Measurements from ENCODE around the gene ZNF280A.

ZNF280A gene
- total RNA-seq = 0 reads per million in 3 experiments

GRCh38 chr22:22520020-22520656 is at the start of gene ZNF280A:
ZNF280A (minus strand) TSS chr22:22520270; CDS start chr22:22515630, 4,640 bp downstream.
- DNase-seq = no peak

GRCh38 chr22:22569218-22569617 is 49.1 kb upstream of the ZNF280A start:
- no peak for DNase-seq

GRCh38 chr22:22565981-22566380 is 45.9 kb upstream of the ZNF280A start:
- DNase-seq = no peak

- DNase-seq = peak; percentile 36
These were observed 39.0 kb upstream of the ZNF280A start, which contains the start of gene PRAME for GRCh38 chr22:22558972-22559603. PRAME (minus strand) TSS chr22:22559265; CDS start chr22:22556832, 2,433 bp downstream.

GRCh38 chr22:22558071-22558971 is 38.3 kb upstream of the ZNF280A start:
- no peak for DNase-seq

GRCh38 chr22:22556995-22557925 is 37.2 kb upstream of the ZNF280A start:
- no peak for DNase-seq

GRCh38 chr22:22556578-22556977 is 36.5 kb upstream of the ZNF280A start:
- no peak for DNase-seq

- DNase-seq = no peak
These were observed 35.5 kb upstream of the ZNF280A start for GRCh38 chr22:22555596-22555995.

- DNase-seq = no peak
These were observed 34.7 kb upstream of the ZNF280A start for GRCh38 chr22:22554587-22555284.

- no peak for DNase-seq
These were observed 33.9 kb upstream of the ZNF280A start for GRCh38 chr22:22553735-22554586.

- no peak for DNase-seq
These were observed 33.1 kb upstream of the ZNF280A start for GRCh38 chr22:22553141-22553540.

GRCh38 chr22:22552630-22553029 is 32.6 kb upstream of the ZNF280A start:
- no peak for DNase-seq

GRCh38 chr22:22550789-22551434 is 30.8 kb upstream of the ZNF280A start:
- no peak for DNase-seq

- DNase-seq = no peak
These were observed 28.8 kb upstream of the ZNF280A start for GRCh38 chr22:22548910-22549309.

- no peak for DNase-seq
These were observed 28.2 kb upstream of the ZNF280A start for GRCh38 chr22:22548317-22548716.

GRCh38 chr22:22547692-22548300 is 27.7 kb upstream of the ZNF280A start:
- no peak for DNase-seq

GRCh38 chr22:22547226-22547625 is 27.2 kb upstream of the ZNF280A start:
- no peak for DNase-seq

- DNase-seq = no peak
These were observed 26.4 kb upstream of the ZNF280A start for GRCh38 chr22:22546490-22546889.

- no peak for DNase-seq
These were observed 25.0 kb upstream of the ZNF280A start for GRCh38 chr22:22545084-22545483.

All from central memory CD4-positive, alpha-beta T cell (primary cell).